ENCODE data around the gene SLC9B2. TPM values are rescaled to one million over a fixed set of nuclear protein-coding genes. Genes with fewer than 3 reads are reported as not detected.
A peak's percentile ranks its signal among the peaks of the same experiment; 100 is the strongest.

SLC9B2 gene
- 76.0 and 77.0 TPM in 2 replicates for total RNA-seq (2013; cell fraction: nucleolus; rRNA removed)
- 25.0 and 27.6 TPM in 2 replicates for total RNA-seq (2014; rRNA removed)
- 25.2 and 26.7 TPM in 2 replicates for total RNA-seq (2014; rRNA removed; fragmentation: Illumina TruSeq; extraction: Trizol)
- 25.7 TPM in 2 replicates for total RNA-seq (2021)
- 9.6 TPM for polyA plus RNA-seq (2011; ENCODE audit: low read depth)
- polyA plus RNA-seq (2011; rRNA removed) = 15.8 and 20.4 TPM in 2 replicates
- 8.3 and 8.9 TPM in 2 replicates for polyA plus RNA-seq (2011; cell fraction: cytosol; rRNA removed)
- polyA plus RNA-seq (2011; cell fraction: nucleus; rRNA removed) = 15.4 and 16.4 TPM in 2 replicates
- 11.8 and 13.2 TPM in 2 replicates for polyA plus RNA-seq (2012)
- polyA plus RNA-seq (2014; fragmentation: Illumina TruSeq; extraction: Trizol) = 27.7 and 35.1 TPM in 2 replicates
- 10 to 100 TPM in 1 of 2 experiments, 1 to 10 TPM in 1; 8.9 to 10.7 TPM for polyA plus RNA-seq (2014; fragmentation: Nextera tagmentation; extraction: Ambion mirVana)
- 22.3 and 24.5 TPM in 2 replicates for polyA plus RNA-seq (2014; rRNA removed)
- 10 to 100 TPM; 30.6 to 32.5 TPM for polyA plus RNA-seq (2016; fragmentation: Nextera tagmentation; extraction: Ambion mirVana)
- 19.1 and 23.2 TPM in 2 replicates for polyA minus RNA-seq (2011; rRNA and poly(A)+ RNA removed)
- polyA minus RNA-seq (2011; cell fraction: cytosol; rRNA and poly(A)+ RNA removed) = 5.0 and 6.8 TPM in 2 replicates
- 17.0 and 27.1 TPM in 2 replicates for polyA minus RNA-seq (2011; cell fraction: nucleus; rRNA and poly(A)+ RNA removed)
- Bru-seq, nascent RNA = percentile 73 among the genes with signal in this experiment
- BruChase-seq, experiment 1, labeled RNA remaining after a 6-hour chase = percentile 61 among the genes with signal in this experiment
- percentile 67 among the genes with signal in this experiment for BruChase-seq, experiment 2, labeled RNA remaining after a 2-hour chase
- long read RNA-seq, experiment 1, partial matches to known transcripts = 5 of 14 reads
- long read RNA-seq, experiment 1, other reads (novel, unspliced or antisense) = 4 of 14 reads
- long read RNA-seq, experiment 2, transcript SLC9B2-201 (13 exons, 2,300 nt) = major isoform, 5 of 44 reads
- long read RNA-seq, experiment 2, partial matches to known transcripts = 12 of 44 reads
- long read RNA-seq, experiment 2, other reads (novel, unspliced or antisense) = 16 of 44 reads

- in situ Hi-C loops (cut with MboI) = no loop called here
- FAIRE-seq = no peak
- DNase-seq (ENCODE audit: low read depth, low spot score) = no peak
- Histone ChIP-seq H3K9me3 (replicated peaks; ENCODE audit: control insufficient read depth, insufficient read depth, low read length) (no peaks in the 10 kb centered on the region), H4K20me1 (ENCODE audit: control insufficient read depth, insufficient read depth) (no peaks in the 10 kb centered on the region), H3K79me2 (ENCODE audit: control insufficient read depth, insufficient read depth, low read length) (peaks cover 49% of the 10 kb centered on the region), H3K4me2 (ENCODE audit: control insufficient read depth, insufficient read depth) (peak within 1 kb of the TSS; percentile 94), H3K36me3 (ENCODE audit: control insufficient read depth in 2 of 2, insufficient read depth in 2 of 2, low read length in 1 of 2) (no peaks in the 10 kb centered on the region), H3K27ac (ENCODE audit: control insufficient read depth, insufficient read depth) (peak within 1 kb of the TSS; percentile 93), H3K27me3 (replicated peaks in 1 of 2; ENCODE audit: control insufficient read depth in 2 of 2, insufficient read depth in 2 of 2, low read length in 1 of 2) (no peaks in the 10 kb centered on the region), H3K9ac (ENCODE audit: control insufficient read depth, insufficient read depth, low read length) (peak within 1 kb of the TSS; percentile 93), H3K4me1 (ENCODE audit: control insufficient read depth, insufficient read depth, low read length) (peaks cover 8% of the 10 kb centered on the region), H2AFZ (ENCODE audit: control insufficient read depth, low read depth, low read length) (peak within 1 kb of the TSS; percentile 83), H3K4me3 (peak within 1 kb of the TSS; percentile 77)
- BruUV-seq (replicated peaks) = TSS peak; percentile 81
- POLR2A ChIA-PET = interaction anchor here (0.6 to 1.3 kb wide), 7 partner anchors 18 to 649 kb away, joined by 3 to 5 read pairs (median 3); no protein-coding TSS in a partner anchor
- peak; percentile 70 for ATAC-seq
- CTCF ChIA-PET = interaction anchor here (0.9 to 1.8 kb wide), 6 partner anchors 13 to 57 kb away, joined by 3 to 12 read pairs (median 7); partner anchors contain the start of genes BDH2 and SLC9B1
- 3% methylated on average over 21 of the region's 21 CpGs for WGBS (ENCODE audit: insufficient coverage, insufficient replicate concordance, low lambda C conversion rate, missing lambda C conversion rate)
- RAD21 ChIA-PET (ENCODE audit: unreplicated experiment) = interaction anchor here (0.6 to 7.8 kb wide), 9 partner anchors 12 to 646 kb away, joined by 3 to 69 read pairs (median 3); no protein-coding TSS in a partner anchor
- SMC1A ChIA-PET (ENCODE audit: uncharacterized antibody, unreplicated experiment) = interaction anchor here (0.6 to 5.4 kb wide), 9 partner anchors 13 to 622 kb away, joined by 3 to 59 read pairs (median 4); partner anchors contain the start of gene UBE2D3
- intact Hi-C loops (cut with micrococcal nuclease; ENCODE audit: unreplicated experiment) = no loop called here
- TF ChIP-seq NBN (IDR thresholded peaks at IDR 0.05) = peak; percentile 13; the same call in 1 of the 2 replicates
- no peak for TF ChIP-seq NKRF (conservative IDR thresholded peaks at IDR 0.05)
- TF ChIP-seq ZBTB40 (IDR thresholded peaks at IDR 0.05; ENCODE audit: borderline replicate concordance) = no peak
- no peak for TF ChIP-seq CEBPZ (IDR thresholded peaks at IDR 0.05; ENCODE audit: low read depth, low read length)
- 0 out of 2 replicates have a peak, but pooled peaks have one; percentile 26 for TF ChIP-seq IKZF1 (conservative IDR thresholded peaks at IDR 0.05)
- 0 out of 2 replicates have a peak, but pooled peaks have one; percentile 43 for TF ChIP-seq PAX8 (IDR thresholded peaks at IDR 0.05)
- TF ChIP-seq CHD2 (IDR thresholded peaks at IDR 0.05; ENCODE audit: borderline replicate concordance, low read depth, low read length) = 0 out of 2 replicates have a peak, but pooled peaks have one; percentile 51
Observed at GRCh38 chr4:103076747-103077347, at the start of gene SLC9B2. TSS of gene SLC9B2 (minus strand) at chr4:103076761. CDS start at chr4:103067550, 9,211 bp downstream.
